Epithelial cell of proximal tubule (primary cell): ENCODE measurements around the gene SYT7. TPM values are rescaled to one million over a fixed set of nuclear protein-coding genes. Genes with fewer than 3 reads are reported as not detected.

ENCODE experiments used
- DNase-seq: peaks from one replicate; pipeline ENCODE4 v3.0.0-alpha.2; 2011; ENCODE audit warnings: low read depth
- H3K4me3 ChIP-seq: 2 replicates; pipeline ENCODE4 v1.5.1; 2011; ENCODE audit warnings: low read depth, mild to moderate bottlenecking, low read length
- CTCF ChIP-seq: conservative IDR thresholded peaks from 2 replicates; pipeline ENCODE4 v1.5.1; 2012; ENCODE audit warnings: low read depth, mild to moderate bottlenecking, low read length
- total RNA-seq: library from RNA; depleted of rRNA; stranded (reverse); fragments of >200 nt; gene quantifications from 2 replicates; pipeline ENCODE4 v1.2.3, GENCODE V29; 2015

Gene SYT7
- total RNA-seq, 1 donor from 2014 or later = 0.23 TPM

- DNase-seq = no peak
- H3K4me3 ChIP-seq = no peak overlapping the region
- TF ChIP-seq CTCF = no peak
These were observed 47.5 kb downstream of the SYT7 start for GRCh38 chr11:61533401-61533800.

- no peak for TF ChIP-seq CTCF
These were observed 47.9 kb downstream of the SYT7 start for GRCh38 chr11:61533039-61533375.

GRCh38 chr11:61532134-61533038, 48.5 kb downstream of the SYT7 start:
- H3K4me3 ChIP-seq = no peak overlapping the region
- no peak for DNase-seq
- peak; percentile 89 for TF ChIP-seq CTCF

More at GRCh38 chr11:61533039-61533375, 47.9 kb downstream of the SYT7 start:
- no peak overlapping the region for H3K4me3 ChIP-seq
- no peak for DNase-seq

- no peak for DNase-seq
- no peak overlapping the region for H3K4me3 ChIP-seq
- TF ChIP-seq CTCF = no peak
These were observed 49.8 kb downstream of the SYT7 start for GRCh38 chr11:61531044-61531443.

GRCh38 chr11:61529537-61530225, 51.2 kb downstream of the SYT7 start:
- no peak for DNase-seq
- H3K4me3 ChIP-seq = no peak overlapping the region
- TF ChIP-seq CTCF = no peak

- DNase-seq = no peak
- TF ChIP-seq CTCF = no peak
- no peak overlapping the region for H3K4me3 ChIP-seq
These were observed 52.8 kb downstream of the SYT7 start for GRCh38 chr11:61528114-61528513.
